Measurements from ENCODE around the gene SCGB1D1.

The SCGB1D1 gene

DNA sequence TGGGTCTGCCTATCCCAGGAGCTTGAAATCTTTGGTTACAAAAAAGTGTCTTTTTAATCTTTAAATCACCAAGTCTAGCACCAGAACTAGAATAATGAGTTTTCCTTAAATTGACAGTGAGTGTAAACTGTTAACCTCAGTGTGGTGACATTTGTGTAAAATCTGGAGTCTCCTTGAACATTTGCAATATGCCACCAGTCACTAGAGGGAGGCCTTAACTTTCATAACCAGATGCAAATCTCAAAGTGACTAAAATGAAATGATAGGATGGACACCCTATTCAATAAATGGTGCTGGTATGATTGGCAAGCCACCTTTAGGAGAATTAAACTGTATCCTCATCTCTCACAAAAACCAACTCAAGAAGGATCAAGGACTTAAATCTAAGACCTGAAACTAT, 43.7 kb downstream of the SCGB1D1 start:
- no peak for DNase-seq (ENCODE audit: low spot score)

DNA sequence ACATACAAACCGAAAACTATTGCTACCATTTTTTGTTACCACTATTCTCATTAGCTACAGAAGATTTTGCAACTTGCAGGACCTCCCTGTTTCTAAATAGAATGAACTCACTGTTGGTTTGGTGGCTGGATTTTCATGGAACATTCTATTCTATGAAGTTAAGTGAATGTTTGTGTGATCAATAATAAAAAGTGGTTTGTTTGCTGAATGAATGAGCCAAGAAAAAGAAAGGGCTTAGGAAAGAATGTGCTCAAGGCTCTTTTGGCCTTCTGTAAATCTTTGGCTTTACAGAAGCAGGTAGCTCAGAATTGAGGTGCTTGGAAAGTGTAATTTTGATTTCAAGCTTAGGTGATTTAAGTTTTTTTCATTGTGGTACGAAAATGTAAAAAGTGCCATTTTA, 46.2 kb downstream of the SCGB1D1 start:
- DNase-seq (ENCODE audit: low spot score): no peak

DNA sequence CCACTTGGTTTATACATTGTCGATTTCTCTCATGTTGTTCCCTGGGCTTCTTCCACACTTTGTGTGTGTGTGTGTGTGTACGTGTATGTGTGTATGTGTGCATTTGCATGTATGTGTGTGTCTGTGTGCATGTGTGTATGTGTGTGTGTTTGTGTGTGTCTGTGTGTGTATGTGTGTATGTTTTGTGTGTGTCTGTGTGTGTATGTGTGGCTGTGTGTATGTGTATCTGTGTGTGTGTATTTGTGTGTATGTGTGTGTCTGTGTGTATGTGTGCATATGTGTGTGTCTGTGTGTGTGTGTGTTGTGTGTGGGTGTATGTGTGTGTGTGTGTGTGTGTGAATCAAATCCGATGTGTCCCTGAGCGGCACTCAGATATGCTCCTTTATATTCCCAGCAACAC, 47.5 kb downstream of the SCGB1D1 start:
- DNase-seq (ENCODE audit: low spot score): no peak

DNA sequence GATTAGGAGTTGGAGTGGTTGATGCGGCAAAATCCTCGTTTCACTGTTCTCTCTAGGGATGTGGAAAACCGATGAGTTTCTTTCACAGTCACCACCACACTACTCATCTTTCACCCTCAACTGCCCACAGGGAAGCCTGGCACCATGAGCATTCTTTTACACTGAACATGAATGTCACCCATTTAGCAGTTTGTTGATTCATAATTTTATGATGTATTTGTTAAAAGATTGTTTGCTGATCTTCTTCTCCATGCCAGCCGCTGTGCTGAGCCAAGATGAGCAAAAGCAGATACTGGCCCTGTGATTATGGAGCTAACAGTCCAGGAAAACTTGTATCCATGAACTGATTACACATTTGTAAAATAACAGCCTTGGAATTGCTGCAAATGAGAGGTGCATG, 48.1 kb downstream of the SCGB1D1 start:
- DNase-seq (ENCODE audit: low spot score): no peak

DNA sequence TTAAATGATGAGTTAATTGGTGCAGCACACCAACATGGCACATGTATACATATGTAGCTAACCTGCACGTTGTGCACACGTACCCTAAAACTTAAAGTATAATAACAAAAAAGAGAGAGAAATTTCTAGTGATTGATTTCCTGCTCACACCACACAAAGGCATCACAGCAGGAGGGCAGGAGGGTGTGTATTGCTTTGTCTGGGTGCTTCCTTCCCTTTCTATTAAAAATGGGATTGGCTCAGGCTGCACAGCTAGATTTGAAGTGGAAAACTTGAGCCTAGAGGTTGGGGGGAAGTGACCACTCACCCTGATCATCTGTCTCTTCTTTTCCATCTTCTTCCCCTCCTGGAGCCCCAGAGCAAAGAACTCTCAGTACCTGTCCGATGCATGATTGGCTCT, 51.1 kb downstream of the SCGB1D1 start:
- no peak for DNase-seq (ENCODE audit: low spot score)

DNA sequence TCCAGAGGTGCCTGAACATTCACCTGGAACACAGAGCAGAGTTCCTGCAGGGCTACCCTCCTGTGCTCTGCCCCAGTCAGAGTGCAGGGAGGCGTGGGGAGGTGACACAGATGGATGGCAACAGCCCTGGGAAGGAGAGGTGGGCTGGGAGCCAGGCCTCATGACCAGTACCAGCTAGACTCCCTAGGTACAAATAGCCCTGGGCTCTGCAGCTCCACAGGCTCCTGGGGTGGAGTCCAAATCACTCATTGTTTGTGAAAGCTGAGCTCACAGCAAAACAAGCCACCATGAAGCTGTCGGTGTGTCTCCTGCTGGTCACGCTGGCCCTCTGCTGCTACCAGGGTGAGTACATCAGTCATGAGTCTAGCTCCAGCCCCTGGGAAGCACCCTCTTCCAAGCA, 52.0 kb downstream of the SCGB1D1 start, which contains the start of gene SCGB1D2:
Gene SCGB1D2 (plus strand): TSS at position 219 of the 400 bp plus-strand sequence. CDS start 69 bp downstream, at position 288.
- DNase-seq (ENCODE audit: low spot score): no peak
